Tracheal epithelial cell (primary cell): ENCODE data around the gene BLTP3A. TPM values are rescaled to one million over a fixed set of nuclear protein-coding genes. Genes with fewer than 3 reads are reported as not detected.

ENCODE experiments used
- total RNA-seq: library from RNA; depleted of rRNA; stranded (reverse); fragments of >200 nt; gene quantifications from 2 replicates; pipeline ENCODE4 v1.2.1, GENCODE V29; 2014

Gene BLTP3A, protein sequence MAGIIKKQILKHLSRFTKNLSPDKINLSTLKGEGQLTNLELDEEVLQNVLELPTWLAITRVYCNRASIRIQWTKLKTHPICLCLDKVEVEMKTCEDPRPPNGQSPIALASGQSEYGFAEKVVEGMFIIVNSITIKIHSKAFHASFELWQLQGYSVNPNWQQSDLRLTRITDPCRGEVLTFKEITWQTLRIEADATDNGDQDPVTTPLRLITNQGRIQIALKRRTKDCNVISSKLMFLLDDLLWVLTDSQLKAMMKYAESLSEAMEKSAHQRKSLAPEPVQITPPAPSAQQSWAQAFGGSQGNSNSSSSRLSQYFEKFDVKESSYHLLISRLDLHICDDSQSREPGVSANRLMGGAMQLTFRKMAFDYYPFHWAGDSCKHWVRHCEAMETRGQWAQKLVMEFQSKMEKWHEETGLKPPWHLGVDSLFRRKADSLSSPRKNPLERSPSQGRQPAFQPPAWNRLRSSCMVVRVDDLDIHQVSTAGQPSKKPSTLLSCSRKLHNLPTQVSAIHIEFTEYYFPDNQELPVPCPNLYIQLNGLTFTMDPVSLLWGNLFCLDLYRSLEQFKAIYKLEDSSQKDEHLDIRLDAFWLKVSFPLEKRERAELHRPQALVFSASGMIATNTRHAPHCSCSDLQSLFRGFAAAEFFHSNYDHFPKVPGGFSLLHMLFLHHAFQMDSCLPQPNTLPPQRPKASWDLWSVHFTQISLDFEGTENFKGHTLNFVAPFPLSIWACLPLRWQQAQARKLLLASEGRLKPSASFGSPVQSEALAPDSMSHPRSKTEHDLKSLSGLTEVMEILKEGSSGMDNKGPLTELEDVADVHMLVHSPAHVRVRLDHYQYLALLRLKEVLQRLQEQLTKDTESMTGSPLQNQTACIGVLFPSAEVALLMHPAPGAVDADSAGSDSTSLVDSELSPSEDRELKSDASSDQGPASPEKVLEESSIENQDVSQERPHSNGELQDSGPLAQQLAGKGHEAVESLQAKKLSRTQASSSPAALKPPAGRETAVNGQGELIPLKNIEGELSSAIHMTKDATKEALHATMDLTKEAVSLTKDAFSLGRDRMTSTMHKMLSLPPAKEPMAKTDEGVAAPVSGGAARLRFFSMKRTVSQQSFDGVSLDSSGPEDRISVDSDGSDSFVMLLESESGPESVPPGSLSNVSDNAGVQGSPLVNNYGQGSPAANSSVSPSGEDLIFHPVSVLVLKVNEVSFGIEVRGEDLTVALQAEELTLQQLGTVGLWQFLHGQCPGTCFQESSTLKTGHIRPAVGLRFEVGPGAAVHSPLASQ (N-terminal part only)
- 6.0 and 12.4 TPM in 2 replicates for total RNA-seq

DNA sequence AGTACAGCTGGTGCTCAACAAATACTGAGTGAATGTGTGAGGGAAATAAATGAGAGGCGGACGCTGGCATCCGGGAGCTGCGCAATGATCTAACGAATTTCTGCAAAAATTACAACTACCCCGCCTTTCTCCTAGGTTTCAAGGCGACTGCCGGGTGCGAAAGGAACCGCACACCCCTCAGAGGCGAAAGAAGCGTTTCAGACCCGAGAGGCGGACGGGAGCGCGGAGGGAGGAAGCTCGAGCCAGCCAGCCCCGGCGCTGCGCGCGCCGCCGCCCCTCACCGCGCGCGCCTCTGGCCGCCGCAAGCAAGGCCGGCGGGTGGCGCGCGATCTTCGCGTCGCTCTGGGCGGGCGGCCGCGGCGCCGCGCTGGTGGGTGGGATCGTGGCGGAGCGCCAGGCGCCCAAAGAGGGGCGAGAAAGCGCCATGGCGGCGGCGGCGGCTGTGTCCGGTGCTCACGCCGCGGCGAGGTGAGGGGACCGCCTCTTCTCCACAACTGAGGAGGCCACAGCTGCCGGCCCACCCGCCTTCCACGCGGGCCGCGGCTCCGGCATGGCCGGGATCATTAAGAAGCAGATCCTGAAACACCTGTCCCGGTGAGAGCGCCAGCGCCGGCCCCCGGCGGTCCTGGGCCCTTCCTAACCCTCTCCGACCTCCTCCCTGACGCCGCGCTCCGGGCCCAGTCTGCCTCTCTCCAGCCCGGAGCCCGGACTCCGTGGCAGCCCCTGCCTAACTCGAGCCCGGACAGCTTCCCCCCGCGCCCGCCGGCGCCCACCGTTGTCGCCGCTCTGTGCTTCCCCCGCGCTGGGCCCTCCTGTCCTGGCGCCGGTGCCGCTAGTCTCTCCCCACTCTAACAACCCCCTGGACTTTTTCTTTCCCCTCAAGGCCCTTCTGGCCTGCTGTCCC is at the start of gene BLTP3A:
Gene BLTP3A, plus strand, starts transcription at position 383 of the 904 bp plus-strand sequence. Its CDS starts 168 bp downstream, at position 551.

Other genes with a start within 250 kb of the BLTP3A start
- 3.8 and 8.7 TPM in 2 replicates for gene SPDEF, start 235.8 kb upstream of the BLTP3A start, total RNA-seq
- 48.9 and 52.4 TPM in 2 replicates for gene ILRUN, start 95.3 kb upstream of the BLTP3A start, total RNA-seq
- gene SNRPC, start 34.6 kb upstream of the BLTP3A start, total RNA-seq, result 40.0 and 51.8 TPM in 2 replicates
- gene TAF11, start 96.0 kb downstream of the BLTP3A start, total RNA-seq, result 17.6 and 23.0 TPM in 2 replicates
- gene ANKS1A, start 97.2 kb downstream of the BLTP3A start, total RNA-seq, result 11.8 and 13.9 TPM in 2 replicates